ENCODE results near the gene R3HDM1.

GRCh38 chr2:135551356-135551755 lies 20.1 kb downstream of the R3HDM1 start:
- TF ChIP-seq POLR2A (IDR thresholded peaks at IDR 0.05) = no peak
- no peak for TF ChIP-seq CTCF (IDR thresholded peaks at IDR 0.05)

Measured in thyroid gland (tissue), 4 donors.